Suprapubic skin (tissue), 3 donors: ENCODE measurements around the gene COPS4.

Experiments used
- CTCF ChIP-seq, 2 donors: fragments of 200-600 bp in 1 of 2; fragments of 450-650 bp in 1 of 2; sonication (generic) in 1 of 2; IDR thresholded peaks; one replicate each; pipeline ENCODE4 v1.5.1; 2016 to 2019; ENCODE audit warnings: antibody characterized with exemption in 2 of 2, mild to moderate bottlenecking in 1 of 2, moderate library complexity in 1 of 2
- EP300 ChIP-seq: sonication (generic); formaldehyde crosslinking; IDR thresholded peaks from one replicate; pipeline ENCODE4 v1.6.1; 2017; ENCODE audit warnings: antibody characterized with exemption

- TF ChIP-seq CTCF (IDR thresholded peaks at IDR 0.05) (no peak), EP300 (no peak)
Measured at GRCh38 chr4:83083925-83084475, 49.0 kb downstream of the COPS4 start.
